Measurements from ENCODE around the gene RPS15. TPM values are rescaled to one million over a fixed set of nuclear protein-coding genes. Genes with fewer than 3 reads are reported as not detected.

The RPS15 gene
- total RNA-seq, 1 experiment from 2014 or later = 1,862 TPM

DNA sequence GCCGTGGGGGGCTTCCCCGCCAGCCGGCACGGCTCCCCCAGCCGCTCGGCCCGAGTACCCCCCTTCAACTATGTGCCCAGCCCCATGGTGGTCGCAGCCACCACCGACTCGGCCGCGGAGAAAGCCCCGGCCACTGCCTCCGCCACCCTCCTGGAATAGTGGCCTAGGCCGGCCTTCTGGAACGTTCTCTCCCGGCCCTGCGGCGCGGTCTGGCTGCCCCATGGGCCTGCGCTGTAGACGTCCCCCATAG lies 31.8 kb downstream of the RPS15 start:
- TF ChIP-seq, protein P1, sequence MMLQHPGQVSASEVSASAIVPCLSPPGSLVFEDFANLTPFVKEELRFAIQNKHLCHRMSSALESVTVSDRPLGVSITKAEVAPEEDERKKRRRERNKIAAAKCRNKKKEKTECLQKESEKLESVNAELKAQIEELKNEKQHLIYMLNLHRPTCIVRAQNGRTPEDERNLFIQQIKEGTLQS (IDR thresholded peaks at IDR 0.05) = no peak
- TF ChIP-seq, protein P2, sequence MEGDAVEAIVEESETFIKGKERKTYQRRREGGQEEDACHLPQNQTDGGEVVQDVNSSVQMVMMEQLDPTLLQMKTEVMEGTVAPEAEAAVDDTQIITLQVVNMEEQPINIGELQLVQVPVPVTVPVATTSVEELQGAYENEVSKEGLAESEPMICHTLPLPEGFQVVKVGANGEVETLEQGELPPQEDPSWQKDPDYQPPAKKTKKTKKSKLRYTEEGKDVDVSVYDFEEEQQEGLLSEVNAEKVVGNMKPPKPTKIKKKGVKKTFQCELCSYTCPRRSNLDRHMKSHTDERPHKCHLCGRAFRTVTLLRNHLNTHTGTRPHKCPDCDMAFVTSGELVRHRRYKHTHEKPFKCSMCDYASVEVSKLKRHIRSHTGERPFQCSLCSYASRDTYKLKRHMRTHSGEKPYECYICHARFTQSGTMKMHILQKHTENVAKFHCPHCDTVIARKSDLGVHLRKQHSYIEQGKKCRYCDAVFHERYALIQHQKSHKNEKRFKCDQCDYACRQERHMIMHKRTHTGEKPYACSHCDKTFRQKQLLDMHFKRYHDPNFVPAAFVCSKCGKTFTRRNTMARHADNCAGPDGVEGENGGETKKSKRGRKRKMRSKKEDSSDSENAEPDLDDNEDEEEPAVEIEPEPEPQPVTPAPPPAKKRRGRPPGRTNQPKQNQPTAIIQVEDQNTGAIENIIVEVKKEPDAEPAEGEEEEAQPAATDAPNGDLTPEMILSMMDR (IDR thresholded peaks at IDR 0.05 in 2 of 3, conservative IDR thresholded peaks at IDR 0.05 in 1 of 3; ENCODE audit: borderline replicate concordance in 1 of 3, insufficient read depth in 1 of 3, low read depth in 2 of 3, low read length in 2 of 3) = no peak
- no peak for TF ChIP-seq FOSL1 (IDR thresholded peaks at IDR 0.05; ENCODE audit: low read depth)
- TF ChIP-seq EGR1 (IDR thresholded peaks at IDR 0.05; ENCODE audit: low read depth) = no peak
- no peak for TF ChIP-seq ZFX (IDR thresholded peaks at IDR 0.05)
- TF ChIP-seq RAD21 (IDR thresholded peaks at IDR 0.05; ENCODE audit: low read depth) = no peak
- no peak for TF ChIP-seq EZH2phosphoT487 (IDR thresholded peaks at IDR 0.05; ENCODE audit: borderline replicate concordance)
- TF ChIP-seq, protein P3, sequence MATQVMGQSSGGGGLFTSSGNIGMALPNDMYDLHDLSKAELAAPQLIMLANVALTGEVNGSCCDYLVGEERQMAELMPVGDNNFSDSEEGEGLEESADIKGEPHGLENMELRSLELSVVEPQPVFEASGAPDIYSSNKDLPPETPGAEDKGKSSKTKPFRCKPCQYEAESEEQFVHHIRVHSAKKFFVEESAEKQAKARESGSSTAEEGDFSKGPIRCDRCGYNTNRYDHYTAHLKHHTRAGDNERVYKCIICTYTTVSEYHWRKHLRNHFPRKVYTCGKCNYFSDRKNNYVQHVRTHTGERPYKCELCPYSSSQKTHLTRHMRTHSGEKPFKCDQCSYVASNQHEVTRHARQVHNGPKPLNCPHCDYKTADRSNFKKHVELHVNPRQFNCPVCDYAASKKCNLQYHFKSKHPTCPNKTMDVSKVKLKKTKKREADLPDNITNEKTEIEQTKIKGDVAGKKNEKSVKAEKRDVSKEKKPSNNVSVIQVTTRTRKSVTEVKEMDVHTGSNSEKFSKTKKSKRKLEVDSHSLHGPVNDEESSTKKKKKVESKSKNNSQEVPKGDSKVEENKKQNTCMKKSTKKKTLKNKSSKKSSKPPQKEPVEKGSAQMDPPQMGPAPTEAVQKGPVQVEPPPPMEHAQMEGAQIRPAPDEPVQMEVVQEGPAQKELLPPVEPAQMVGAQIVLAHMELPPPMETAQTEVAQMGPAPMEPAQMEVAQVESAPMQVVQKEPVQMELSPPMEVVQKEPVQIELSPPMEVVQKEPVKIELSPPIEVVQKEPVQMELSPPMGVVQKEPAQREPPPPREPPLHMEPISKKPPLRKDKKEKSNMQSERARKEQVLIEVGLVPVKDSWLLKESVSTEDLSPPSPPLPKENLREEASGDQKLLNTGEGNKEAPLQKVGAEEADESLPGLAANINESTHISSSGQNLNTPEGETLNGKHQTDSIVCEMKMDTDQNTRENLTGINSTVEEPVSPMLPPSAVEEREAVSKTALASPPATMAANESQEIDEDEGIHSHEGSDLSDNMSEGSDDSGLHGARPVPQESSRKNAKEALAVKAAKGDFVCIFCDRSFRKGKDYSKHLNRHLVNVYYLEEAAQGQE (IDR thresholded peaks at IDR 0.05; ENCODE audit: low read depth) = no peak
- TF ChIP-seq SIN3A (IDR thresholded peaks at IDR 0.05; ENCODE audit: low read depth) = no peak
- no peak for TF ChIP-seq CBX3 (IDR thresholded peaks at IDR 0.05; ENCODE audit: low read depth)
- TF ChIP-seq SRF (IDR thresholded peaks at IDR 0.05; ENCODE audit: low read depth) = no peak
- TF ChIP-seq POLR2A (IDR thresholded peaks at IDR 0.05; ENCODE audit: borderline replicate concordance, extremely low read depth, insufficient read depth, insufficient read length) = no peak
- TF ChIP-seq, protein P4, sequence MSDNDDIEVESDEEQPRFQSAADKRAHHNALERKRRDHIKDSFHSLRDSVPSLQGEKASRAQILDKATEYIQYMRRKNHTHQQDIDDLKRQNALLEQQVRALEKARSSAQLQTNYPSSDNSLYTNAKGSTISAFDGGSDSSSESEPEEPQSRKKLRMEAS (IDR thresholded peaks at IDR 0.05) = no peak
- TF ChIP-seq SP1 (IDR thresholded peaks at IDR 0.05; ENCODE audit: low read depth) = no peak
- no peak for TF ChIP-seq ELF1 (IDR thresholded peaks at IDR 0.05; ENCODE audit: borderline replicate concordance, low read depth)
- TF ChIP-seq ZNF274 (IDR thresholded peaks at IDR 0.05; ENCODE audit: low read depth, low read length) = no peak
- no peak for TF ChIP-seq TCF7L2 (IDR thresholded peaks at IDR 0.05; ENCODE audit: borderline replicate concordance, extremely low read depth, insufficient read depth, insufficient read length)
- no peak for TF ChIP-seq CEBPB (IDR thresholded peaks at IDR 0.05; ENCODE audit: low read depth)
- TF ChIP-seq, protein P5, sequence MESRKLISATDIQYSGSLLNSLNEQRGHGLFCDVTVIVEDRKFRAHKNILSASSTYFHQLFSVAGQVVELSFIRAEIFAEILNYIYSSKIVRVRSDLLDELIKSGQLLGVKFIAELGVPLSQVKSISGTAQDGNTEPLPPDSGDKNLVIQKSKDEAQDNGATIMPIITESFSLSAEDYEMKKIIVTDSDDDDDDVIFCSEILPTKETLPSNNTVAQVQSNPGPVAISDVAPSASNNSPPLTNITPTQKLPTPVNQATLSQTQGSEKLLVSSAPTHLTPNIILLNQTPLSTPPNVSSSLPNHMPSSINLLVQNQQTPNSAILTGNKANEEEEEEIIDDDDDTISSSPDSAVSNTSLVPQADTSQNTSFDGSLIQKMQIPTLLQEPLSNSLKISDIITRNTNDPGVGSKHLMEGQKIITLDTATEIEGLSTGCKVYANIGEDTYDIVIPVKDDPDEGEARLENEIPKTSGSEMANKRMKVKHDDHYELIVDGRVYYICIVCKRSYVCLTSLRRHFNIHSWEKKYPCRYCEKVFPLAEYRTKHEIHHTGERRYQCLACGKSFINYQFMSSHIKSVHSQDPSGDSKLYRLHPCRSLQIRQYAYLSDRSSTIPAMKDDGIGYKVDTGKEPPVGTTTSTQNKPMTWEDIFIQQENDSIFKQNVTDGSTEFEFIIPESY (IDR thresholded peaks at IDR 0.05; ENCODE audit: extremely low read depth, insufficient replicate concordance, low read length) = no peak
- Histone ChIP-seq H3K4me1 (ENCODE audit: control insufficient read depth in 1 of 2, insufficient read depth in 2 of 2, low read length in 2 of 2) (peaks cover 19 to 39% of the 10 kb centered on the region in 2 experiments), H2AFZ (ENCODE audit: low read depth, low read length, poor library complexity, severe bottlenecking) (no peak overlapping the region), H3K27me3 (ENCODE audit: insufficient read depth, low read length) (no peaks in the 10 kb centered on the region), H3K36me3 (ENCODE audit: control insufficient read depth in 1 of 2, insufficient read depth in 2 of 2, low read length in 2 of 2) (no peaks in the 10 kb centered on the region; a peak in 1 of 4 replicates), H3K4me3 (replicated peaks in 1 of 2; ENCODE audit: low read depth in 1 of 2, low read length in 2 of 2) (peak overlapping the region; percentile 57 to 66), H4K20me1 (ENCODE audit: insufficient read depth) (no peaks in the 10 kb centered on the region), H3K9me3 (ENCODE audit: control insufficient read depth in 1 of 2, insufficient read depth in 1 of 2, low read depth in 1 of 2, low read length in 2 of 2) (no peaks in the 10 kb centered on the region), H3K27ac (ENCODE audit: low read depth, low read length) (peak overlapping the region; percentile 91), H3K4me2 (ENCODE audit: low read length) (peak overlapping the region; percentile 96), H3K9ac (ENCODE audit: low read length) (peak overlapping the region; percentile 60), H3K79me2 (ENCODE audit: insufficient read depth, low read length) (peaks cover 11% of the 10 kb centered on the region; the same call in 1 of the 2 replicates), H3K9me2 (ENCODE audit: insufficient read depth) (no peaks in the 10 kb centered on the region)
- ATAC-seq (peak; percentile 3), DNase-seq (ENCODE audit: low read depth, low spot score) (no peak)
- ChIA-PET POLR2A (no interaction called here), RAD21 (ENCODE audit: low non-redundant PET in 1 of 2, low total read pairs in 2 of 2, uncharacterized antibody in 2 of 2, unreplicated experiment in 2 of 2) (no interaction called here), CTCF (interaction anchor here (1.0 kb wide), 1 partner anchor 76 kb away, joined by 4 read pairs; no protein-coding TSS in a partner anchor)
- intact Hi-C loops (cut with micrococcal nuclease) = loop anchor here (1.0 kb wide), 1 partner anchor 9 kb away; the partner anchor contains the start of gene C19orf25
- BruUV-seq (replicated peaks) = no TSS peak
